ENCODE results near the gene TIFAB.

DNA sequence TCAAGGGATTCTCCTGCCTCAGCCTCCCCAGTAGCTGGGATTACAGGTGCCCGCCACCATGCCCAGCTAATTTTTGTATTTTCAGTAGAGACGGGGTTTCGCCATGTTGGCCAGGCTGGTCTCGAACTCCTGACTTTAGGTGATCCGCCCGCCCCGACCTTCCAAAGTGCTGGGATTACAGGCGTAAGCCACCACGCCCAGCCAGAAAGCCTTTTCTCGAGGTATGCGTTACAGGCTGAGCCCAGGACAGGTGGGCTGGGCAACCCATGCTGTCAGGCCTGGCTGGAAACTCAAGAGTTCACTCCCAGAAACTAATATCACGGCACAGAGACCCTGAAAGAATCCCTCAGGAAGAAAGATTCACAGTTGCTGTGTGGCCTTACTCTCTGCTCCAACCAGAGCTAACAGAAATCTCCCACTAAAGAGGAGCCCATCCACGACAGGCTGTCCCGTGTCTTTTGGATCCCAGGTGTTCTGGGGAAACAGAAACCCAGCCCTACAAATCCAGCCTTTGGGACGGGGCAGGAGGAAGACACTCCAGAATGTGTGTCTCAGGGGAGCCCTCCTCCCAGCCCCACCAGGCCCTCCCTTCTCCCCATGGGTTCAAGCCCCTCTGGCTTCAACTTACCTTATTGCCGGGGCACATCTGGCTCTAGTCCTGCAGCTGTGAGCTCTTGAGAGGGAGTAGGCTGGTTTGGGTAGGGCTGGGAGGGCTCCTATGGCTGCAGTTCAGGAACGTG is 400 bp downstream of the TIFAB start:
- no peak for TF ChIP-seq GATA2 (IDR thresholded peaks at IDR 0.05; ENCODE audit: low read depth, low read length)
- no peak for TF ChIP-seq GATA3 (IDR thresholded peaks at IDR 0.05; ENCODE audit: low read depth, low read length)
